ENCODE measurements around the gene HYAL1. TPM values are rescaled to one million over a fixed set of nuclear protein-coding genes. Genes with fewer than 3 reads are reported as not detected.

HYAL1 gene
- total and polyA plus RNA-seq, 2 donors from 2014 or later = 47.5 to 126 TPM

DNA sequence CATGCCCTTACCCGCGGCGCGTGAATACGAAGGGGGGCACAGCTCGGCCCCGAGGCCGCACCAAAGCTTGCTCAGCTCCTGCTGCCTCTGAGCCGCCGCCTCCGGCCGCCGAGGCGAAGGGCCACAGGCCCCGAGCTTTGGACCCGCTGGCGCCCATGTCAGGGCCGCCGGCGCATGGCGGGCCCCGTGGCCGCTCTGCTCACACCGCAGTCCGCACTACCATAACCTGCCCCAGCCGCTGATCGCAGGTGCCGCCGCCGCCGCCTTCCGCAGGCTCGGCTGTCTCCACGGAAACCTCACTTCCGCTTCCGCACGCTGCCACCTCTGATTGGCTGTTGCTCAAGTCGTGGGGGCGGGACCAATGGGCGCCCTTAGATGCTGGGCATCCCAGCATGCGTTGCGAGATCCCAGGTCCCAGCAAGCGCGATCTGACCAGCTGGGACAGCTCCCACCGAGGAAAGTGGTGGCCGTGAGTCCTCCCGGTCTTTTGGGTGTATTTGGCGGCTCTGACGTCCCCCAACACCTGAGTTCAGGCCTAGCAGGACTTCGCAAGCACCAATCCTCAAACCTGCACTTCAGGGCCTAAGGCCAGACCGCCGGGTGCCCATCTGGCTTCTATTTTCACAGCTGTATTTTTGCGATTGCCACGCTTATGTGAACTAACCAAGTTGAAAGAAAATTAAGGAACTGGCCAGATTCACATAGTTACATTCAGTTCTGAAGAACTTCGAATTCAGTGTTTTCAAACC lies 24.7 kb upstream of the HYAL1 start, which contains the start of gene TUSC2:
Gene TUSC2 (minus strand): TSS at position 281 of the 749 bp plus-strand sequence. CDS start 124 bp downstream, at position 157.
- Histone ChIP-seq H3K4me1 (ENCODE audit: control insufficient read depth in 2 of 3, insufficient read depth in 2 of 3, low read depth in 1 of 3, low read length in 3 of 3) (peaks cover 0 to 22% (median 12%) of the 10 kb centered on the region in 3 donors), H3K4me3 (ENCODE audit: low read length in 3 of 3) (peak within 1 kb of the TSS; percentile 68 to 89 (median 70)), H3K27me3 (ENCODE audit: control insufficient read depth, insufficient read depth, low read length) (no peaks in the 10 kb centered on the region), H3K9ac (ENCODE audit: low read length in 3 of 3) (peak within 1 kb of the TSS; percentile 44 to 90 (median 84)), H3K9me3 (ENCODE audit: control insufficient read depth in 2 of 3, insufficient read depth in 1 of 3, low read length in 3 of 3) (no peaks in the 10 kb centered on the region), H3K36me3 (ENCODE audit: control insufficient read depth in 2 of 3, insufficient read depth in 3 of 3, low read length in 3 of 3) (peaks cover 4 to 41% (median 23%) of the 10 kb centered on the region in 3 donors), H3K27ac (ENCODE audit: low read depth in 2 of 2, low read length in 2 of 2) (peak within 1 kb of the TSS; percentile 77 to 87)
- DNase-seq (peak; percentile 97 to 99 (median 98)), FAIRE-seq (peak; percentile 52)
- TF ChIP-seq, protein P1, sequence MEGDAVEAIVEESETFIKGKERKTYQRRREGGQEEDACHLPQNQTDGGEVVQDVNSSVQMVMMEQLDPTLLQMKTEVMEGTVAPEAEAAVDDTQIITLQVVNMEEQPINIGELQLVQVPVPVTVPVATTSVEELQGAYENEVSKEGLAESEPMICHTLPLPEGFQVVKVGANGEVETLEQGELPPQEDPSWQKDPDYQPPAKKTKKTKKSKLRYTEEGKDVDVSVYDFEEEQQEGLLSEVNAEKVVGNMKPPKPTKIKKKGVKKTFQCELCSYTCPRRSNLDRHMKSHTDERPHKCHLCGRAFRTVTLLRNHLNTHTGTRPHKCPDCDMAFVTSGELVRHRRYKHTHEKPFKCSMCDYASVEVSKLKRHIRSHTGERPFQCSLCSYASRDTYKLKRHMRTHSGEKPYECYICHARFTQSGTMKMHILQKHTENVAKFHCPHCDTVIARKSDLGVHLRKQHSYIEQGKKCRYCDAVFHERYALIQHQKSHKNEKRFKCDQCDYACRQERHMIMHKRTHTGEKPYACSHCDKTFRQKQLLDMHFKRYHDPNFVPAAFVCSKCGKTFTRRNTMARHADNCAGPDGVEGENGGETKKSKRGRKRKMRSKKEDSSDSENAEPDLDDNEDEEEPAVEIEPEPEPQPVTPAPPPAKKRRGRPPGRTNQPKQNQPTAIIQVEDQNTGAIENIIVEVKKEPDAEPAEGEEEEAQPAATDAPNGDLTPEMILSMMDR (IDR thresholded peaks at IDR 0.05; ENCODE audit: borderline replicate concordance, extremely low read depth, insufficient read depth) = no peak
- intact Hi-C loops (cut with DNase I) = no loop called here

DNA sequence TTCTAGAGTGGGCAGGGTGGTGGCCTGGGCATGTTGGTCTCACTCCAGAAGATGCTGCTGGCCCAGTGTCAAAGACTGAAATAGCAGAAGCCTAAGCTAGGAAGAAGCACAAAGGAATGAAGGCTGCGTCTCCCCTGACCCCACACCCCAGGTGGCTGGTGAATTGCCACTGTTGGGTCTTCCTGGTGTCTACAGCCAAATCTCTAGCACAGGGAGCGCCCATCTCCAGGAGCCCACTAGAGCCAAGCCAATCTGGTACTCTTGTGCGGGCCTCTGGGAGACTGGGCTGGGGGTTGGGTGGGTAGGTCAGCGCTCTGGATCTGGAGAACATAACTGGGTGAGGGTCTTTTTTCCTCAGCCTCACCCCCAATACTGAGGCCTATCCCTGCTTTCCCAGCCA lies 23.8 kb upstream of the HYAL1 start:
- FAIRE-seq = no peak
- no peaks in the 10 kb centered on the region for H3K9me3 ChIP-seq (ENCODE audit: control insufficient read depth in 2 of 3, insufficient read depth in 1 of 3, low read length in 3 of 3)
- no peak for DNase-seq
- H3K4me3 ChIP-seq (ENCODE audit: low read length in 3 of 3) = peak overlapping the region; percentile 68 to 89 (median 70)
- peaks cover 4 to 40% (median 23%) of the 10 kb centered on the region in 3 donors for H3K36me3 ChIP-seq (ENCODE audit: control insufficient read depth in 2 of 3, insufficient read depth in 3 of 3, low read length in 3 of 3)
- peaks cover 0 to 27% (median 12%) of the 10 kb centered on the region in 3 donors for H3K4me1 ChIP-seq (ENCODE audit: control insufficient read depth in 2 of 3, insufficient read depth in 2 of 3, low read depth in 1 of 3, low read length in 3 of 3)
- H3K27ac ChIP-seq (ENCODE audit: low read depth in 2 of 2, low read length in 2 of 2) = no peak overlapping the region
- H3K27me3 ChIP-seq (ENCODE audit: control insufficient read depth, insufficient read depth, low read length) = no peaks in the 10 kb centered on the region
- TF ChIP-seq, protein P1 (IDR thresholded peaks at IDR 0.05; ENCODE audit: borderline replicate concordance, extremely low read depth, insufficient read depth) = no peak
- intact Hi-C loops (cut with DNase I) = no loop called here
- peak overlapping the region in 2 of 3 donors; percentile 44 to 90 for H3K9ac ChIP-seq (ENCODE audit: low read length in 3 of 3)

DNA sequence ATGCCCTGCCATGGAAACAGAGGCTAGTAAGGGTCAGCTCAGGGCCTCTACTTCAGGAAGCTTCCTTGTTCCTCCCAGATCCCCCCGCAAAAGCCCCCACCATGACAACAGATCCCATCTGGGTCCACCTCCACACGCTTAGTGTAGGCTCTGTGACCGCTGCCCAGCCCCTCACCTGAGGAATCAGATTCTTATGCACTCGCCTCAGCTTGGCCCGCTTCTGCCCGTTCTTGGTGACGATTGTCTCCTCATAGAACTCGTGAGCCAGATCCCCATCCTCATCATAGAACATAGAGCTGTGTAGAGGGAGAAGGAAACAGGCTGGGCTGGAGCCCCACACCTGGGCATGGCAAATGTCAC lies 22.8 kb upstream of the HYAL1 start:
- no peaks in the 10 kb centered on the region for H3K27me3 ChIP-seq (ENCODE audit: control insufficient read depth, insufficient read depth, low read length)
- FAIRE-seq (no peak), DNase-seq (no peak)
- peaks cover 4 to 31% (median 15%) of the 10 kb centered on the region in 3 donors for H3K36me3 ChIP-seq (ENCODE audit: control insufficient read depth in 2 of 3, insufficient read depth in 3 of 3, low read length in 3 of 3)
- peaks cover 0 to 28% (median 12%) of the 10 kb centered on the region in 3 donors for H3K4me1 ChIP-seq (ENCODE audit: control insufficient read depth in 2 of 3, insufficient read depth in 2 of 3, low read depth in 1 of 3, low read length in 3 of 3)
- no peak overlapping the region for H3K4me3 ChIP-seq (ENCODE audit: low read length in 3 of 3)
- no peak overlapping the region for H3K27ac ChIP-seq (ENCODE audit: low read depth in 2 of 2, low read length in 2 of 2)
- H3K9ac ChIP-seq (ENCODE audit: low read length in 3 of 3) = no peak overlapping the region
- TF ChIP-seq, protein P1 (IDR thresholded peaks at IDR 0.05; ENCODE audit: borderline replicate concordance, extremely low read depth, insufficient read depth) = no peak
- intact Hi-C loops (cut with DNase I) = no loop called here
- H3K9me3 ChIP-seq (ENCODE audit: control insufficient read depth in 2 of 3, insufficient read depth in 1 of 3, low read length in 3 of 3) = no peaks in the 10 kb centered on the region
